HG03039 (cell line): ENCODE results near the gene GTSE1.

Experiments
- ATAC-seq: cut with Tn5 transposase; IDR thresholded peaks from one replicate; pipeline ENCODE4 v1.9.1; 2021; ENCODE audit warnings: mild to moderate bottlenecking, moderate library complexity; ENCODE audit not compliant: unreplicated experiment

The GTSE1 gene

GRCh38 chr22:46350646-46351045 is 54.0 kb downstream of the GTSE1 start:
- ATAC-seq = no peak

- no peak for ATAC-seq
These were observed 54.6 kb downstream of the GTSE1 start for GRCh38 chr22:46351131-46351735.

- no peak for ATAC-seq
These were observed 55.1 kb downstream of the GTSE1 start for GRCh38 chr22:46351767-46352166.

GRCh38 chr22:46352276-46352675 is 55.6 kb downstream of the GTSE1 start:
- ATAC-seq = no peak

- ATAC-seq = no peak
These were observed 56.2 kb downstream of the GTSE1 start for GRCh38 chr22:46352691-46353386.

- no peak for ATAC-seq
These were observed 56.9 kb downstream of the GTSE1 start for GRCh38 chr22:46353483-46354105.

GRCh38 chr22:46354176-46354992 is 57.7 kb downstream of the GTSE1 start:
- ATAC-seq = no peak

GRCh38 chr22:46354993-46355305 is 58.3 kb downstream of the GTSE1 start:
- no peak for ATAC-seq

- no peak for ATAC-seq
These were observed 58.8 kb downstream of the GTSE1 start for GRCh38 chr22:46355369-46355995.

- no peak for ATAC-seq
These were observed 59.4 kb downstream of the GTSE1 start for GRCh38 chr22:46355996-46356471.

GRCh38 chr22:46356496-46357480 is 60.1 kb downstream of the GTSE1 start:
- no peak for ATAC-seq

- no peak for ATAC-seq
These were observed 61.2 kb downstream of the GTSE1 start for GRCh38 chr22:46357711-46358520.

- ATAC-seq = no peak
These were observed 62.1 kb downstream of the GTSE1 start for GRCh38 chr22:46358766-46359165.

GRCh38 chr22:46359362-46359761 is 62.7 kb downstream of the GTSE1 start:
- no peak for ATAC-seq

GRCh38 chr22:46360097-46360496 is 63.4 kb downstream of the GTSE1 start:
- ATAC-seq = no peak

- ATAC-seq = no peak
These were observed 64.2 kb downstream of the GTSE1 start for GRCh38 chr22:46360891-46361290.

GRCh38 chr22:46361826-46362202 is 65.1 kb downstream of the GTSE1 start:
- ATAC-seq = no peak

- ATAC-seq = no peak
These were observed 65.7 kb downstream of the GTSE1 start for GRCh38 chr22:46362203-46362933.
